HAP-1 (cell line): Measurements from ENCODE around the gene ITGAD.
"Not testable (repeated sequence)": the region's sequence is repeated elsewhere in the genome, so short reads cannot be mapped to it uniquely, and the experiment has no call there.

Source experiments
- DNase-seq, 2 experiments: peaks; one replicate each; pipeline ENCODE4 v3.0.0-alpha.2; 2016 to 2020; ENCODE audit warnings: low spot score in 2 of 2
- H3K27me3 ChIP-seq: fragments of 250-450 bp; sonication (Bioruptor Pico); 2 replicates; pipeline ENCODE4 v1.5.1; 2020; ENCODE audit warnings: low read depth, mild to moderate bottlenecking, moderate library complexity
- H3K36me3 ChIP-seq: fragments of 250-450 bp; sonication (Bioruptor Pico); replicated peaks from 2 replicates; pipeline ENCODE4 v1.5.1; 2020; ENCODE audit warnings: mild to moderate bottlenecking
- H3K4me1 ChIP-seq: fragments of 250-450 bp; sonication (Bioruptor Pico); 2 replicates; pipeline ENCODE4 v1.5.1; 2020; ENCODE audit warnings: mild to moderate bottlenecking
- H3K4me3 ChIP-seq: fragments of 250-450 bp; sonication (Bioruptor Pico); 2 replicates; pipeline ENCODE4 v1.5.1; 2020; ENCODE audit warnings: mild to moderate bottlenecking, moderate library complexity
- H3K9me3 ChIP-seq: fragments of 250-450 bp; sonication (Bioruptor Pico); 2 replicates; pipeline ENCODE4 v1.5.1; 2020; ENCODE audit warnings: mild to moderate bottlenecking, moderate library complexity
- in situ Hi-C: fragments of 300-500 bp; cut with MboI; formaldehyde crosslinking; loops from 3 replicates; pipeline ENCODE4 v1.14.3; 2020; ENCODE audit warnings: low sequenced_read_pairs, inconsistent platforms, mixed read lengths

The ITGAD gene

DNA sequence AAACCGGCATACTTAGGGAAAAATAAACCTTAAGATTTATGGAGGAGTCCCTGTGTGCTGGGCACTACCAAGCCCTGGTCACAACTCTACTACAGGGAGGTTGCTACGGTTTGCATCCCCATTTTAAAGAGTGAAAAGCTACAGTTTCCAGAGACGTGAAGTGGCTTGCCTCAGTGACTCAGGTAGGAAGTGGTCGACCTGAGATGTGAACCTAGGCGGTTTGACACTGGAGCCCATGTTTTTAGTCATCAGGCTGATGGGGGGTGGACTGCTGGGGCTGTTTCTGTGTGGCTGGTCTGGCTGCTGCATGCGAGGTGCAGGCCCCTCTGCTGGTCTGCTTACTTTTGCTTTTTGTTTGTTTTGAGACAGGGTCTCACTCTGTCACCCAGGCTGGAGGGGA is 28.5 kb downstream of the ITGAD start:
- Histone ChIP-seq H3K36me3 (no peaks in the 10 kb centered on the region), H3K9me3 (no peaks in the 10 kb centered on the region; the same call in 1 of the 2 replicates), H3K27me3 (no peaks in the 10 kb centered on the region), H3K4me3 (no peak overlapping the region), H3K4me1 (no peaks in the 10 kb centered on the region)
- in situ Hi-C loops: no loop called here
- no peak for DNase-seq

DNA sequence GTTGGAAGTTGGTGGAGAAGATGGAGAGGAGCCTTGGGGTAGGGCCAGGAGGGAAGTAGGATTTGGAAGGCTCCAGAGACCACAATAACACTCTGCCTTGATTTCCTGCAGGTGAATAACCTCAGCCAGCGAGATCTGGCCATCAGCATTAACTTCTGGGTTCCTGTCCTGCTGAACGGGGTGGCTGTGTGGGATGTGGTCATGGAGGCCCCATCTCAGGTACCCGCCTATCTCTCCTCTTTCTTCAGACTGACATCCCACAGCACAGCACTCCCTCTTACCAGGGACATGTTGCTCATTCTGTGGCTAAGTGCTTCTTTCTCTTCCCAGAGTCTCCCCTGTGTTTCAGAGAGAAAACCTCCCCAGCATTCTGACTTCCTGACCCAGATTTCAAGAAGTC is 30.1 kb downstream of the ITGAD start:
- DNase-seq: no peak
- Histone ChIP-seq H3K27me3 (no peaks in the 10 kb centered on the region), H3K9me3 (no peaks in the 10 kb centered on the region), H3K36me3 (no peaks in the 10 kb centered on the region), H3K4me1 (no peaks in the 10 kb centered on the region), H3K4me3 (no peak overlapping the region)
- in situ Hi-C loops: no loop called here

- no peaks in the 10 kb centered on the region for H3K27me3 ChIP-seq
- H3K36me3 ChIP-seq: no peaks in the 10 kb centered on the region
- no peaks in the 10 kb centered on the region for H3K9me3 ChIP-seq
- no peak for DNase-seq
- in situ Hi-C loops: no loop called here
- H3K4me1 ChIP-seq: no peaks in the 10 kb centered on the region
- no peak overlapping the region for H3K4me3 ChIP-seq
These were observed 30.7 kb downstream of the ITGAD start for GRCh38 chr16:31423801-31424200.

DNA sequence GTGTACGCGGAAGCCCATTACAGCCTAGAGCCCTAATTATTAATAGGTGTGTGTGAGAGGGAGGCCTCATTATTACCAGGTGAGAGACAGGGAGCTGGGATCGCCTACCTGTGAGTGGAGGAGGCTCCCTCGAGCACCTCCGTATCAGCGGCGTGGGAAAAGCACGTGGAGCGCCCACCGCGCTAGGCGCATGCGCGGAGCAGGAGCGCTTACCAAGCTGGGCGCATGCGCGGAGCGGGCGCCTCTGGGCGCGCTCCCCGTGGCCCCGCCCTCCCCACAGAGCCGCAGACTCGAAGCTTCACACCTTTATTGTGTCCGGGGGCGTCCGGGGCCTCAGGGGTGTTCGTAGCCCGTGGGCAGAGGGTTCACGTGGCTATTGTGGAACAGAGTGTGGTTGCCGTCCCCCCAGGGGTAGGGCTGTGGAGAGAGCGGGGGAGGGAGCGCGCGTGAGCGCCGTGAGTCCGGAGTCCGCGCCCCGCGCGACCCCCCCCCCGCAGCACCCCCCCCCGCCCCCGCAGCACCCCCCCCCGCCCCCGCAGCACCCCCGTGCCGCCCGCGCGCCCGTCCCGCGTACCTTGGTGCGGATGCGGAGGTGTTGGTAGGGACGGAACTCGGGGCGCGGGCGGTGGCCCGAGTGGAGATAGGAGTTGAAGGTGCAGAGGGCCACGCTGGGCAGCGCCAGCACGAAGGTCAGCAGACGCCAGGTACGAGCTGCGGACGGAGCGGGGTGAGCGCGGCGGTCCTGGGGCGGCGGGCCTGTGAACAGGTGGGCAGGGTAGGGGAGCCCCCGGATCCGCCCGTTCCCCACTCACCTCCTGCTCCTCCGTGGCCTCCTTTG is 34.5 kb downstream of the ITGAD start:
- DNase-seq: no peak
- no peaks in the 10 kb centered on the region for H3K4me1 ChIP-seq
- no peak overlapping the region for H3K4me3 ChIP-seq
- no peaks in the 10 kb centered on the region for H3K27me3 ChIP-seq
- H3K36me3 ChIP-seq: no peaks in the 10 kb centered on the region
- in situ Hi-C loops: no loop called here
- H3K9me3 ChIP-seq: no peaks in the 10 kb centered on the region

- no peaks in the 10 kb centered on the region for H3K27me3 ChIP-seq
- H3K4me3 ChIP-seq: no peak within 1 kb of the TSS
- in situ Hi-C loops: no loop called here
- H3K36me3 ChIP-seq: no peaks in the 10 kb centered on the region
- DNase-seq: no peak
- no peaks in the 10 kb centered on the region for H3K9me3 ChIP-seq
- H3K4me1 ChIP-seq: no peaks in the 10 kb centered on the region
These were observed 35.1 kb downstream of the ITGAD start, which contains the start of gene COX6A2 for GRCh38 chr16:31428279-31428597. COX6A2 (minus strand) TSS chr16:31428360; CDS start chr16:31428325, 35 bp downstream.

DNA sequence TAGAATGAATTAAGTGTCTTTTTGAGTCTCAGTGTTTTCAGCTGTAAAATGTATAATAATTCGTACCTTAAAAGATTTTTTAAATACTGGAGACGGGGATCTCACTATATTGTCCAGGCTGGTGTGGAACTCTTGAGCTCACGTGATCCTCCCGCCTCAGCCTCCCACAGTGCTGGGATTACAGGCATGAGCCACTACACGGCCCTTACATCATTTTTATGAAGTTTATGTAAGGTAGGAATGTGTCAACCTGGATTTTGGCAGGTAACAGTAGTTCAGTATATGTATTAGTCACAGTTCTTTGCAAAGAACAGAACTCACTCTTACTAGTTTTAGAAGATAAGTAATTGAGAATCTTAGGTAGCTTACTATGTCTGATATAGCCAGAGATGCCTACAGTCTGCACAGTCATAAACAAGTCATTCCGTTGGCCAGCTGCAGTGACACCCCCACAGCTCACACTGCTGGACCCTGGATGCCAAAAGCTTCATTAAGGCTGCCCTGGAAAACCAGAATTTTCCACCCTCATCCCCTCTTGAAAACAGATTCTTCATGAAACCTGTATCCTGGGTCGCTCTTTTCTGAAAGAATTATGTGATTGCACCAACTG is 35.6 kb downstream of the ITGAD start:
- Histone ChIP-seq H3K4me3 (no peak overlapping the region), H3K27me3 (no peaks in the 10 kb centered on the region), H3K4me1 (no peaks in the 10 kb centered on the region), H3K36me3 (no peaks in the 10 kb centered on the region), H3K9me3 (no peaks in the 10 kb centered on the region)
- in situ Hi-C loops: no loop called here
- DNase-seq: no peak

DNA sequence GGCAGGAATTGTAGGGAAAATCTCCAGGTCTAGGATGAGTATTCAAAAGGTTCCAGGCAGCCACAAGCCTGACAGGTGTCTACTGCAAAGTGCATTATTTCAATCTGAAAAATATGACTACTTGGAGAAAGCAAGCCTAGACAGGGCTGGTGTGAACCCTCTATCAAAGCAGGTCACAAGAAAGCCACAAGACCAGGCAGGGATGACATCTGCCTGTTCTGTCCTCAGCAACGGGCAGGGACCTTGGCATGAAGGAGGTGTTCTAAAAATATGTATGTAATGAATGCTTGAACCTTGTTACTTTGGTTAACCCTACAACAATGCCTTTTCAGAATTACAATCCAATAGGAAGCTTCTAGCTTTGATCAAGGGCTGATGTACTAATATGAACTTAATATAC is 36.2 kb downstream of the ITGAD start:
- no peak overlapping the region for H3K4me3 ChIP-seq
- H3K9me3 ChIP-seq: no peaks in the 10 kb centered on the region
- H3K4me1 ChIP-seq: no peaks in the 10 kb centered on the region
- H3K36me3 ChIP-seq: no peaks in the 10 kb centered on the region
- DNase-seq: no peak
- in situ Hi-C loops: no loop called here
- no peaks in the 10 kb centered on the region for H3K27me3 ChIP-seq

DNA sequence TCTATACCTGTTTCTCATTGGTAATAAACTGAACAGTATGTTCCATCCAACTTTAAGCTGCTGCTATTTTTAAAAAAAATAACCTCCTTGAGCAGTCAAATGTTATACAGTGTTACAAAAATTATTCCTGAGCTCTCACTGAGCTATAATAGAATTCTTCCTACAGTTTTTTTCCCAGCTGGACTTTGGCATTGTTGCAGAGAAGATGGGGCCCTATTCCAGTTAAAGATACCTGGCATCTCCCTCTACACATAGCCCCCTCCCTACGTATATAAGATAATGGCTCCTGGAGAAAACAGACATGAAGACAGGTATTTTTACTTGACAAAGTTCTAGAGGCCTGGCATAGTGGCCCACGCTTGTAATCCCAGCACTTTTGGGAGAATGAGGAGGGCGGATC is 36.7 kb downstream of the ITGAD start:
- Histone ChIP-seq H3K9me3 (no peaks in the 10 kb centered on the region), H3K4me1 (no peaks in the 10 kb centered on the region), H3K4me3 (no peak overlapping the region), H3K27me3 (no peaks in the 10 kb centered on the region), H3K36me3 (no peaks in the 10 kb centered on the region)
- in situ Hi-C loops: no loop called here
- no peak for DNase-seq

GRCh38 chr16:31430380-31431052 is 37.4 kb downstream of the ITGAD start:
- in situ Hi-C loops: no loop called here
- Histone ChIP-seq H3K9me3 (no peaks in the 10 kb centered on the region), H3K36me3 (no peaks in the 10 kb centered on the region), H3K27me3 (no peaks in the 10 kb centered on the region), H3K4me1 (no peaks in the 10 kb centered on the region), H3K4me3 (no peak overlapping the region)
- DNase-seq: no peak

GRCh38 chr16:31435341-31436220 is 42.4 kb downstream of the ITGAD start:
- Histone ChIP-seq H3K4me3 (no peak overlapping the region), H3K27me3 (no peaks in the 10 kb centered on the region), H3K9me3 (no peaks in the 10 kb centered on the region), H3K36me3 (no peaks in the 10 kb centered on the region), H3K4me1 (no peaks in the 10 kb centered on the region)
- in situ Hi-C loops: no loop called here
- no peak for DNase-seq

DNA sequence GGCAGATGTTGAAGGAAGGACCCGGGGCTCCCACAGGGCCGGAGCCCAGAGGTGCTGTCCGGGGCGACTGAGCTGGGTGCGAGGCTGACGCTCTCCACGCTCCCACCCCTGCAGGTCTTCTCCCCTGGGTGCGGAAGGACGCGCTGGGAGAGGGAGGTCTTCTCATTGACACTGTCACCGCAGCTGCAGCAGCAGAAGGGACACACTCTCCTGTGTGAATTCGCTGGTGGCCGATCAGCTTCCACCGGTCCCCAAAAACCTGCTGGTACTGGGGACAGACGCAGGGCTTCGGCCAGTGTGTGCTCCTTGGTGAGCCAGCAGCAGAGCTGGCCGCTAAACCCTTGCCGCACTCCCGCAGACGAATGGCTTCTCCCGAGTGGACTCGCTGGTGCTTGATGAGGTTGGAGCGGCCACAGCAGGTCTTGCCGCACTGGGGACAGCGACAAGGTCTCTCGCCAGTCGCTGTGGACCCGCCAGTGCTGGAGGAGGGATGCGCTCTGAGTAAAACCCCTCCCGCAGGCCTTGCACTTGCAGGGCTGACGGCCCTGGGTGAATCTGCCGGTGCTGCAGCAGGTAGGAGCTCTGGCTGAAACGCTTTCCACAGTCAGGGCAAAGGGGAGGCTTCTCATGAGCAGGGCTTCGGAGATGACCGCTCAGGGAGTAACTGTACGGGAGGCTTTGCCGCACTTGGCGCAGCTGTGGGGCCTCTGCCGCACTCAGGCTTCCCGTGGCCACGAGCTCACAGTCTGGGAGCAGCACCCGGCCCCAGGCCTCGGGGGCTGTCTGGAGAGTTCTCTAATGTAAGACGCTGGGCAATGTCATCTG is 43.3 kb downstream of the ITGAD start:
- DNase-seq: no peak
- Histone ChIP-seq H3K27me3 (no peaks in the 10 kb centered on the region), H3K4me3 (no peak overlapping the region), H3K36me3 (no peaks in the 10 kb centered on the region), H3K9me3 (no peaks in the 10 kb centered on the region), H3K4me1 (no peaks in the 10 kb centered on the region)
- in situ Hi-C loops: no loop called here

GRCh38 chr16:31438414-31438813 is 45.3 kb downstream of the ITGAD start:
- Histone ChIP-seq H3K27me3 (no peaks in the 10 kb centered on the region), H3K36me3 (no peaks in the 10 kb centered on the region), H3K4me3 (no peak overlapping the region), H3K4me1 (peaks cover 4% of the 10 kb centered on the region; the same call in 1 of the 2 replicates), H3K9me3 (no peaks in the 10 kb centered on the region)
- DNase-seq: no peak
- in situ Hi-C loops: no loop called here

DNA sequence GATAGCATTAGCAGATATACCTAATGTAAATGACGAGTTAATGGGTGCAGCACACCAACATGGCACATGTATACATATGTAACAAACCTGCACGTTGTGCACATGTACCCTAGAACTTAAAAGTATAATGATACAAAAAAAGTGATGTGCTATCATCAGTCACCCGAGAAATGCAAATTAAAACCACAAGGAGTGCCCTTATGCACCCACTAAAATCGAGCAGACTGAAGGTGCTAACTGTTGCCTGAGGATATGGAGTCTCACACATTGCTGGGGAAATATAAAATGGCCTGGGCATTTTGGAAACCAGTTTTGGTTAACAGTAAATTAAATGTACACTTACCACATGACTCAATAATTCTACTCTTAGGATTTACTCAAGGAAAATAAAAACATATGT is 45.9 kb downstream of the ITGAD start:
- DNase-seq, H3K36me3 ChIP-seq, H3K27me3 ChIP-seq, H3K4me3 ChIP-seq, H3K4me1 ChIP-seq, H3K9me3 ChIP-seq, in situ Hi-C loops: not testable (repeated sequence)
